Calu3 (cell line): Measurements from ENCODE around the gene AMDHD2. TPM values are rescaled to one million over a fixed set of nuclear protein-coding genes. Genes with fewer than 3 reads are reported as not detected.

Experiments used
- BruUV-seq: library from RNA; stranded (reverse); fragments of 400-500 nt; replicated peaks from 2 replicates; lab custom pipeline; 2021; lab: Mats Ljungman, UMichigan
- CTCF ChIA-PET: fragments of 300-600 bp; sonication (Branson Sonifier 250); formaldehyde crosslinking; loops from one replicate; lab custom pipeline; 2022; ENCODE audit warnings: antibody characterized with exemption; lab: Charles Lee
- DNase-seq: peaks from one replicate; pipeline ENCODE4 v3.0.0; 2022
- H3K27ac Mint-ChIP-seq: one replicate; pipeline ENCODE4 v1.8.0; 2022; ENCODE audit warnings: mixed read lengths; ENCODE audit not compliant: unreplicated experiment
- H3K27me3 Mint-ChIP-seq: one replicate; pipeline ENCODE4 v1.8.0; 2022; ENCODE audit warnings: mixed read lengths; ENCODE audit not compliant: unreplicated experiment
- H3K36me3 Mint-ChIP-seq: one replicate; pipeline ENCODE4 v1.8.0; 2022; ENCODE audit warnings: mild to moderate bottlenecking, moderate library complexity, mixed read lengths; ENCODE audit not compliant: insufficient read depth, unreplicated experiment
- H3K4me1 Mint-ChIP-seq: one replicate; pipeline ENCODE4 v1.8.0; 2022; ENCODE audit warnings: mild to moderate bottlenecking, low read depth, mixed read lengths; ENCODE audit not compliant: unreplicated experiment
- H3K4me3 Mint-ChIP-seq: one replicate; pipeline ENCODE4 v1.8.0; 2022; ENCODE audit warnings: mild to moderate bottlenecking, low read depth, moderate library complexity, mixed read lengths; ENCODE audit not compliant: unreplicated experiment
- H3K9me3 Mint-ChIP-seq: one replicate; pipeline ENCODE4 v1.8.0; 2022; ENCODE audit warnings: low read depth, mixed read lengths; ENCODE audit not compliant: unreplicated experiment
- intact Hi-C: fragments of 100-400 bp; cut with micrococcal nuclease; formaldehyde crosslinking; loops from one replicate; pipeline ENCODE4 v1.10.0; 2022; ENCODE audit not compliant: unreplicated experiment
- total RNA-seq: library from RNA; stranded (reverse); gene quantifications from 2 replicates; pipeline ENCODE4 v1.2.3, GENCODE V29; 2022
- TF ChIP-seq, protein P1 (sequence below): fragments of 200-600 bp; IDR thresholded peaks from one replicate; pipeline ENCODE4 v1.8.0; 2022; ENCODE audit warnings: antibody characterized with exemption; ENCODE audit not compliant: unreplicated experiment

AMDHD2 gene
- total RNA-seq, 1 experiment from 2014 or later: 60.2 TPM

DNA sequence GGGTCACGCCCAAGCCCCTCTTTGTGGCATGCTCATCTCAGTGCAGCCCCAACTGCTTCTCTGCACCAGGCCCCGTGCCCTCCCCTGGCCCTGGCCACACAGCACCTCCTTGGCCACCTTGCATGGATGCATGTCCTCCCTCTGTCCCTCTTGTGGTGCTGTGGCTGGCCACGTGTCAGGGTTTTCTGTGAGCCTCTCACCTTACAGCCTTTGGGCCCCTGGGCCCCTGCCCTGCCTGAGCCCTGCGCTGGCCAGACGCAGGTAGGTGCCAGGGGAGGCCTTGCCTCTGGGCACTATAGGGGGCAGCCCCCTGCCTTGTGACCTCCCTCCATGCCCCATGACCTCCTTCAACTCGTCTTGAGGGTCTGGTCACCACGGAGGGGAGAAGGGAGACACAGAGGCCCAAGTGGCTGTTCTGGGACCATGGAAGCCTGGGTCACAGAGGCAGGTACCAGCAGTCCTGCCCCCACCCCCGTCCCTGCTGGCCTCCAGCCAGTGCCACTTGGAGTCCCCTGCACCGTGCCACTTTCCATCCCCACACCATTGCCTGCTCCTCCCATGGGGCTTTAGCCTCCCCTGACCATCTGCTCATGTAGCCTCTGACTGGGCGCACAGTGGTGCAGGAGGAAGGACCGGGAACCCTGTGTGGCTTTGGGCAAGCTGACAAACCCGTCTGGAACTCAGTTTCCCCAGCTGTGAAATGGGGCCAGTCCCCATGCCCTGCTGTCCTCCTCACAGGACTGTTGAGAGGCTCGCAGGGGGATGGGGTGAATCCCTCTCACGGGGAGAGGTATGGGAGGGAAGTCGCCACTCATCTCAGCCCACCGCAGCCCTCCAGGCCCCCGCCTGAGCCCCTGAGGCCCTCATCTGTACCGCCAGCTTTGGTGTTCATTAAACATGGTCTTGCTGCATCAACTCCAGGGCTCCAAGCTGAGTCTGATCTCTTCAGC, 17.9 kb upstream of the AMDHD2 start:
- BruUV-seq: no TSS peak
- H3K27ac Mint-ChIP-seq: no peak overlapping the region
- no peaks in the 10 kb centered on the region for H3K9me3 Mint-ChIP-seq
- H3K27me3 Mint-ChIP-seq: no peaks in the 10 kb centered on the region
- peaks cover 9% of the 10 kb centered on the region for H3K36me3 Mint-ChIP-seq
- no peak for DNase-seq
- H3K4me1 Mint-ChIP-seq: no peaks in the 10 kb centered on the region
- CTCF ChIA-PET: interaction anchor here (1.1 to 2.3 kb wide), 6 partner anchors 12 to 307 kb away, joined by 4 to 12 read pairs (median 8); partner anchors contain the start of genes AMDHD2, ATP6V0C, CCNF and ECI1
- no peak overlapping the region for H3K4me3 Mint-ChIP-seq
- intact Hi-C loops: loop anchor here (2.0 to 10.0 kb wide), 2 partner anchors 67 to 159 kb away; no protein-coding TSS in a partner anchor
- TF ChIP-seq, protein P1, sequence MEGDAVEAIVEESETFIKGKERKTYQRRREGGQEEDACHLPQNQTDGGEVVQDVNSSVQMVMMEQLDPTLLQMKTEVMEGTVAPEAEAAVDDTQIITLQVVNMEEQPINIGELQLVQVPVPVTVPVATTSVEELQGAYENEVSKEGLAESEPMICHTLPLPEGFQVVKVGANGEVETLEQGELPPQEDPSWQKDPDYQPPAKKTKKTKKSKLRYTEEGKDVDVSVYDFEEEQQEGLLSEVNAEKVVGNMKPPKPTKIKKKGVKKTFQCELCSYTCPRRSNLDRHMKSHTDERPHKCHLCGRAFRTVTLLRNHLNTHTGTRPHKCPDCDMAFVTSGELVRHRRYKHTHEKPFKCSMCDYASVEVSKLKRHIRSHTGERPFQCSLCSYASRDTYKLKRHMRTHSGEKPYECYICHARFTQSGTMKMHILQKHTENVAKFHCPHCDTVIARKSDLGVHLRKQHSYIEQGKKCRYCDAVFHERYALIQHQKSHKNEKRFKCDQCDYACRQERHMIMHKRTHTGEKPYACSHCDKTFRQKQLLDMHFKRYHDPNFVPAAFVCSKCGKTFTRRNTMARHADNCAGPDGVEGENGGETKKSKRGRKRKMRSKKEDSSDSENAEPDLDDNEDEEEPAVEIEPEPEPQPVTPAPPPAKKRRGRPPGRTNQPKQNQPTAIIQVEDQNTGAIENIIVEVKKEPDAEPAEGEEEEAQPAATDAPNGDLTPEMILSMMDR: no peak

GRCh38 chr16:2505695-2506094, 14.5 kb upstream of the AMDHD2 start:
- intact Hi-C loops: loop anchor here (10.0 kb wide), 1 partner anchor 71 kb away; no protein-coding TSS in a partner anchor
- Mint-ChIP-seq H3K9me3 (no peaks in the 10 kb centered on the region), H3K4me1 (no peaks in the 10 kb centered on the region), H3K27me3 (no peaks in the 10 kb centered on the region), H3K4me3 (no peak overlapping the region), H3K36me3 (peaks cover 9% of the 10 kb centered on the region), H3K27ac (no peak overlapping the region)
- BruUV-seq: no TSS peak
- TF ChIP-seq, protein P1: no peak
- CTCF ChIA-PET: no interaction called here
- DNase-seq: no peak

DNA sequence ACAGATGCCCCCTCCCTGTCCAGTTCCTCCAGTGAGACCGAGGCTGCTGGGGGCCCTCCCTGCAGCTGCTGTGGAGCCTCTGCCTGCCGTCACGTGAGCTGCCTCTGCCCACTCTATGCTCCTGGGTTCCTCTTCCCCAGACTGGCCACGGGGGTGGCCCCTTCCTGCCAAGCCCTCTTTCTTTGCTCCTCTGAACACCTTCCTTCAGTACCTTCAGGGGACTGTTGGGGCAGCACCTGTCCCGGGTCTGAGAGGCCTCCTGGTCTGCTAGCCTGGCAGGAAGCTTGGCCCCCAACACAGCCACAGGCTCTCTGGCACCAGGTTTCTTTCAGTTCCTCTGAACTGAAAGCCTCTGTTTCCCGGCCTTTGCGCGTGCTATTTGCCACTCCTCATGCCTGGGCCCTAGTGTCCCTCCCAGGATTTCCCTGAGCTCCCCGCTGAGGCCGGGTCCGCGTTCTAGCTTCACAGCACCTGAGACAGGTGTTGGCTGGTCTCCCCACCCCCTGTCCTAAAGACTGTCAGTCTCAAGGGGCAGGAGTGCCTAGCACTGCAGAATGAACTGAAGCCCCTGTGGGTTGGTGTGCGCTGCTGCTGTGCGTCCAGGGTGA, 13.0 kb upstream of the AMDHD2 start:
- Mint-ChIP-seq H3K27me3 (no peaks in the 10 kb centered on the region), H3K27ac (no peak overlapping the region), H3K4me1 (no peaks in the 10 kb centered on the region), H3K36me3 (peaks cover 4% of the 10 kb centered on the region), H3K4me3 (no peak overlapping the region), H3K9me3 (no peaks in the 10 kb centered on the region)
- CTCF ChIA-PET: no interaction called here
- DNase-seq: no peak
- intact Hi-C loops: loop anchor here (10.0 kb wide), 1 partner anchor 72 kb away; no protein-coding TSS in a partner anchor
- TF ChIP-seq, protein P1: no peak
- BruUV-seq: no TSS peak

DNA sequence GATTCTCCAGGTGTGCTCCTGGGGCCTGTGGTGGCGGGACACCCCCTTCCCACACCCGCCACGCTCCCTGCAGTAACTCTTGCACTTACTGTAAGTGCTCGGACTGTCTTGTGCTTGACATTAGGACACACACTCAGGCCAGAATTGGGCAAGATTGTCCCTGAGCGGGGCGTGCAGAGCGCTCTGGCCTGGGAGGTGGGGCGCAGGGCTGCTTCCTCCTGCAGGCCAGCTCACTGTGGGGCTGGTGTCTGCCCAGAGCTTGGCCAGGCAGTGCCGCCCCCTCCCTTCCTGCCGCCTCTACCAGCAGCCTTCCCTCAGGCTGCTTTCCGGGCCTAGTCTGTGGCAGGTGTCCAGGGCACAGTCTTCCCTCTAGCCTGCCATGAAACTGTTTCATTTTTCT, 12.5 kb upstream of the AMDHD2 start:
- CTCF ChIA-PET: no interaction called here
- BruUV-seq: no TSS peak

More for the DNA sequence above, 12.5 kb upstream of the AMDHD2 start:
- TF ChIP-seq, protein P1: no peak
- intact Hi-C loops: loop anchor here (10.0 kb wide), 1 partner anchor 73 kb away; no protein-coding TSS in a partner anchor
- Mint-ChIP-seq H3K9me3 (no peaks in the 10 kb centered on the region), H3K4me3 (no peak overlapping the region), H3K36me3 (peaks cover 8% of the 10 kb centered on the region), H3K27me3 (no peaks in the 10 kb centered on the region), H3K4me1 (peaks cover 4% of the 10 kb centered on the region), H3K27ac (no peak overlapping the region)
- no peak for DNase-seq
